Stimulated activated CD4-positive, alpha-beta T cell treated with anti-CD3 and anti-CD28 coated beads, TNF-alpha, amount 100 ng/mL, for 48 hours (primary cell): ENCODE measurements around the gene ZBTB48.
"Not testable (repeated sequence)": the region's sequence is repeated elsewhere in the genome, so short reads cannot be mapped to it uniquely, and the experiment has no call there.

Experiments
- DNase-seq, 3 donors: peaks; one replicate each; pipeline ENCODE4 v3.0.0-alpha.2; 2020; ENCODE audit warnings: low read depth in 3 of 3

ZBTB48 gene

GRCh38 chr1:6579374-6580118 lies at the start of gene ZBTB48:
ZBTB48 (plus strand) TSS chr1:6579994; CDS start chr1:6580610, 616 bp downstream.
- DNase-seq: peak; percentile 93 to 96 (median 95)

DNA sequence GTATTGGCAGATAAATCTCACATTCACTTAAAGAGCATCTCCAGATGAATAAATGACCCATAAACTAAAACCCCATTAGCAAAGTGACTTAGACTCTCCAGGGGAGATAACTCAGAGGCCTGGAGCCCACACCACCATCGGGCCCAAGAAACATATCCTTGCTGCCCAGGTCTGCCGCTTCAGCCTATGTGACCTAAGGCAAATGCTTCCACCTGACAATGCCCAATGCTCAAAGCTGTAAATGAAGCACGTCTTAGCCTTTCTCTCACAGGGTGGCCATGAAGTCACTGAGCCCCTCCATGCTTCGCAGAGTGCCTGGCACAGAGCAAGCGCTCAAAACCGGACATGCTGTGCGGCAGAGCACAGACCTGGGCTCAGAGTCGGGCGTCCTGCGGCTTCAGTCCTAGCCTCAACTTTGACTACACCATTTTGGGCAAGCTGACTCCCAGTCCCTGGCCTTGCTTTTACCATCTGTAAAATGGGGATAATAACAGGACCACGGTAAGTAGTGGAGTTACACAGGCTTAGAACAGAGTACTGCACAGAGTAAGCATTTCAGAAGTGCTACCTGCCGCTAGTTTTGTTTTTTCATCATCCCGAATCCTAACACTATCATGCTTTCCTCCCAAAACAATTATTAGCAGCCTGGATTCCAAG lies 49.2 kb upstream of the ZBTB48 start:
- no peak for DNase-seq

GRCh38 chr1:6531996-6532395 lies 47.8 kb upstream of the ZBTB48 start:
- DNase-seq: no peak

GRCh38 chr1:6534248-6534822 lies 45.5 kb upstream of the ZBTB48 start:
- no peak for DNase-seq

GRCh38 chr1:6535214-6535613 lies 44.6 kb upstream of the ZBTB48 start:
- no peak for DNase-seq

DNA sequence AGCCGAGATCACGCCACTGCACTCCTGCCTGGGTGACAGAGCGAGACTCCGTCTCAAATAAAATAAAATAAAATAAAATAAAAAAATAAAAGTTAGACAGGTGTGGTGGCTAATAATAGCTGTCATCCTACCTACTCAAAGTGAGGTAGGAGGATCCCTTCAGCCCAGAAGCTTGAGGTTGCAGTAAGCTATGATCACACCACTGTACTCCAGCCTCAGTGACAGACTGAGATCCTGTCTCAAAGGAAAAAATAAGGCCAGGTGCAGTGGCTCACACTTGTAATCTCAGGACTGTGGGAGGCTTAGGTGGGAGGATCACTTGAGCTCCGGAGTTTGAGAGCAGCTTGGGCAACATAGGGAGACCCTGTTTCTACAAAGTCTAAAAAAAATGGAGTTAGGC lies 43.5 kb upstream of the ZBTB48 start:
- no peak for DNase-seq

- DNase-seq: no peak
Measured at GRCh38 chr1:6538956-6539355, 40.8 kb upstream of the ZBTB48 start.

DNA sequence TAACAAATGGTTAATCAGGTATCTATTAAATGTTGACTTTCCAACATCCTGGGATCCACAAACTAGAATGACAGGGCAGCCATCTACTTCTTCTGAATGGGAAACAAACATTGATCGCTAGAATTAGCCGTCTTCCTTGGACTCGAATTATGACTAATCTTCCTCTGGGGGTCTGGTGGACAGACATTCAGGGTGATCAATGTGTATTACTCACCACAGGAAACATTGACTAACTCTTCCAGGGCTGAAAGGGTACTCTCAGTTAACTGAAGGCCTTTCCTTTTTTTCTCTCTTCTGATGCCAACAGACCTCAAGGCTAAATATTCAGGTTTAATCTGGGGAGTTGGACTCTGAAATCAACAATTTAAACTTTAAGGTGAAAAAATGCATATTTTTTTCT lies 35.0 kb upstream of the ZBTB48 start:
- no peak for DNase-seq

- peak in 1 of 3 donors; percentile 2 for DNase-seq
Measured at GRCh38 chr1:6545276-6546112, 34.3 kb upstream of the ZBTB48 start.

- no peak for DNase-seq
Measured at GRCh38 chr1:6546326-6546725, 33.5 kb upstream of the ZBTB48 start.

GRCh38 chr1:6547301-6547700 lies 32.5 kb upstream of the ZBTB48 start:
- DNase-seq: no peak

- peak; percentile 88 to 92 (median 90) for DNase-seq
Measured at GRCh38 chr1:6554031-6554906, 25.5 kb upstream of the ZBTB48 start, which contains the start of gene NOL9. NOL9 (minus strand) TSS chr1:6554513; CDS start chr1:6554502, 11 bp downstream.

DNA sequence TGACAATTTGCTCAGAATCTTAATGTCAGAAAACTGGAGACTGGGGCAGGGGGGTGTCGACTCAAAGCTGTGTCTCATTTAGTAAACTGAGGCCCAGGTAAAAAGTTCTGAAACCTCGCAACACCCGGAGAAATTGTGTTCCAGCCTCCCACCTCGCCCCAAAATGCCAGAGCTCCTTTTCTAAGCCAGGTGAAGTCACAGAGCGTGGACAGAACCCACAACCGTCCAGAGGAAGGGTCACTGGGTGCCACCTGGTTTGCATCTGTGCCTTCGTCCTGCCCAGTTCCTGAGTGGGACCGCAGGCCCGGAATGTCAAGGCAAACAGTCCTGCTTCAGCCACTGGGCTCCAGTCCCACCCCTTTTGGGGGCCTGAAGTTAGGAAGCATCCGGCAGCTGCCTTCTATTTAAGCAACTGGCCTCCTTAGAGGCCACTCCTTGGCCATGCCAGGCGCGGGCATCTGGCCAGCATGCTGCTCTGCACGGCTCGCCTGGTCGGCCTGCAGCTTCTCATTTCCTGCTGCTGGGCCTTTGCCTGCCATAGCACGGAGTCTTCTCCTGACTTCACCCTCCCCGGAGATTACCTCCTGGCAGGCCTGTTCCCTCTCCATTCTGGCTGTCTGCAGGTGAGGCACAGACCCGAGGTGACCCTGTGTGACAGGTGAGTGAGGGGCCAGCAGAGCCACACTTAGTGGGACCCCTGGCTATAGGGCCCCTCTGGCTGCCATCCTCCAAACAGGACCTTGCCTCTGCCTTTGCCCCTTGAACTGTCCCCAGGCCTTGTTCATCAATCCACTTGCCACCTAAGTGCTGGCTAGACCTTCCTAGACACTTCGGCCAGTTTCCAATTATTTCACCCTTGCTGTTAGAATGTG lies 24.7 kb upstream of the ZBTB48 start, which contains the start of gene TAS1R1:
Gene TAS1R1, plus strand, starts transcription at position 401 of the 872 bp plus-strand sequence. Its CDS starts 67 bp downstream, at position 468.
- no peak for DNase-seq

- DNase-seq: no peak
Measured at GRCh38 chr1:6557597-6557996, 22.2 kb upstream of the ZBTB48 start.

DNA sequence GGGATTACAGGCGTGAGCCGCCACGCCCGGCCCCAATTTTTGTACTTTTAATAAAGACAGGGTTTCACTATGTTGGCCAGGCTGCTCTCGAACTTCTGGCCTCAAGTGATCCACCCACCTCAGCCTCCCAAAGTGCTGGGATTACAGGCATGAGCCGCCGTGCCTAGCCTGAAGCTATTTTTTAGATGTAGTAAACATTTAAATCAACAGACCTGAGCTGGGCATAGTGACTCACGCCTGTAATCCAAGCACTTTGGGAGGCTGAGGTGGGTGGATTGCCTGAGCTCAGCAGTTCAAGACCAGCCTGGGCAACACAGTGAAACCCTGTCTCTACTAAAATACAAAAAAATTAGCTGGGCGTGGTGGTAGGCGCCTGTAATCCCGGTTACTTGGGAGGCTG lies 20.6 kb upstream of the ZBTB48 start:
- not testable (repeated sequence) for DNase-seq

DNA sequence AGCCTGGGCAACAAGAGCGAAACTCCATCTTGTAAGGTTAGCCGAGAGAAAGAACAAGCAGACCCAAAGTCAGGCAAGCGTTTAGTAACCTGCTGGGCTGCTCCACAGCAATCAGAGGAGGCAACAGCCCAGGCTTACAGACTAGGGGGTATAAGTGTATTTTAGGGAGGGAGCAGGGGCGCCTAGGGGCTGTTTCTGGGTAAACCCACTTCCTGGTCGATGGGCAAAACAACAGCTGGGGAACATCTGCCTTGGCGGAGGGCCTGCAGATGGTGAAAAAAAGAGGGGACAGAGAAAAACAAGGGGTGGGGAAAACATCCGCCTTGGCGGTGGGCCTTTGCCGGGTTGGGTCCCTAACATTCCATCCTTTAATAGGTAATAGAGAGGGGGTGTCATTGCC lies 19.5 kb upstream of the ZBTB48 start:
- no peak for DNase-seq

GRCh38 chr1:6569033-6569432 lies 10.8 kb upstream of the ZBTB48 start:
- DNase-seq: no peak

GRCh38 chr1:6570100-6570499 lies 9.7 kb upstream of the ZBTB48 start:
- no peak for DNase-seq

DNA sequence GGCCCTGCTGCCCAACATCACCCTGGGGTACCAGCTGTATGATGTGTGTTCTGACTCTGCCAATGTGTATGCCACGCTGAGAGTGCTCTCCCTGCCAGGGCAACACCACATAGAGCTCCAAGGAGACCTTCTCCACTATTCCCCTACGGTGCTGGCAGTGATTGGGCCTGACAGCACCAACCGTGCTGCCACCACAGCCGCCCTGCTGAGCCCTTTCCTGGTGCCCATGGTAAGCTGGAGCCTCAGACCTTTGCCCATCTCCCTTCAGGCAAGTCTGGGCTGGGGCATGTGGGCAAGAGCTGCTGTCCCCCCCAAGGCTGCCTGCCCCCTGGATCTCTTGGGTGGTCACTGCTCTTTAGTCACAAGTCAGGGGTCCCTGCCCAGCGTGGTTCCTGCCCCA lies 8.8 kb upstream of the ZBTB48 start:
- no peak for DNase-seq
